IMR-90 (cell line): ENCODE results near the gene CA9. TPM values are rescaled to one million over a fixed set of nuclear protein-coding genes. Genes with fewer than 3 reads are reported as not detected.

Experiments used
- ATAC-seq: fragments of 200-7000 bp; cut with Tn5 transposase; 2 replicates; pipeline ENCODE4 v1.9.1; 2020; ENCODE audit warnings: low read depth, mild to moderate bottlenecking, moderate library complexity
- BruUV-seq: library from RNA; stranded (reverse); fragments of 400-500 nt; replicated peaks from 2 replicates; lab custom pipeline; 2021; lab: Mats Ljungman, UMichigan
- CTCF ChIA-PET: fragments of 300-600 bp; formaldehyde crosslinking; extraction: SDS; loops from one replicate; lab custom pipeline; 2021; ENCODE audit warnings: antibody characterized with exemption; lab: Yijun Ruan, JAX
- POLR2A ChIA-PET: fragments of 300-600 bp; sonication (Branson Sonifier 250); formaldehyde crosslinking; loops from one replicate; lab custom pipeline; 2022; ENCODE audit warnings: antibody characterized with exemption; ENCODE audit not compliant: unreplicated experiment; lab: Charles Lee
- DNase-seq: peaks from one replicate; pipeline ENCODE4 v3.0.0; 2013
- H2AFZ ChIP-seq: replicated peaks from 2 replicates; pipeline ENCODE3; 2013; ENCODE audit warnings: low read length, mild to moderate bottlenecking; ENCODE audit not compliant: poor library complexity
- H2AK5ac ChIP-seq: 2 replicates; pipeline ENCODE4 v1.6.1; 2013; ENCODE audit warnings: low read depth, low read length, inconsistent platforms
- H2AK9ac ChIP-seq: replicated peaks from 2 replicates; pipeline ENCODE3; 2013; ENCODE audit warnings: mild to moderate bottlenecking, low read depth, low read length, moderate library complexity; ENCODE audit not compliant: poor library complexity
- H2BK120ac ChIP-seq: 2 replicates; pipeline ENCODE4 v1.6.1; 2013; ENCODE audit warnings: low read depth, low read length, inconsistent platforms
- H2BK15ac ChIP-seq: 3 replicates; pipeline ENCODE4 v1.6.1; 2013; ENCODE audit warnings: low read depth, low read length, inconsistent platforms
- H2BK20ac ChIP-seq: 2 replicates; pipeline ENCODE4 v1.6.1; 2013; ENCODE audit warnings: low read depth, mild to moderate bottlenecking, inconsistent platforms, low read length, moderate library complexity
- H2BK5ac ChIP-seq: 2 replicates; pipeline ENCODE4 v1.6.1; 2013; ENCODE audit warnings: mild to moderate bottlenecking, low read depth, low read length, inconsistent platforms; ENCODE audit not compliant: poor library complexity, severe bottlenecking
- H3K14ac ChIP-seq: replicated peaks from 2 replicates; pipeline ENCODE4 v1.6.1; 2013; ENCODE audit warnings: low read depth, low read length, inconsistent platforms
- H3K18ac ChIP-seq: 2 replicates; pipeline ENCODE4 v1.6.1; 2013; ENCODE audit warnings: low read depth, low read length, control low read depth
- H3K23ac ChIP-seq: 2 replicates; pipeline ENCODE4 v1.6.1; 2013; ENCODE audit warnings: low read depth, low read length, inconsistent platforms
- H3K27ac ChIP-seq: 2 replicates; pipeline ENCODE4 v1.5.1; 2013; ENCODE audit warnings: mild to moderate bottlenecking, control low read depth, low read length; ENCODE audit not compliant: insufficient read depth
- H3K27me3 ChIP-seq: 2 replicates; pipeline ENCODE4 v1.6.1; 2013; ENCODE audit warnings: low read length; ENCODE audit not compliant: control insufficient read depth, insufficient read depth
- H3K36me3 ChIP-seq: 2 replicates; pipeline ENCODE4 v1.6.1; 2013; ENCODE audit warnings: low read length, mixed read lengths; ENCODE audit not compliant: control insufficient read depth, insufficient read depth
- H3K4ac ChIP-seq: 2 replicates; pipeline ENCODE4 v1.6.1; 2013; ENCODE audit warnings: low read depth, low read length, inconsistent platforms
- H3K4me1 ChIP-seq: 2 replicates; pipeline ENCODE4 v1.6.1; 2013; ENCODE audit warnings: low read length, mixed read lengths; ENCODE audit not compliant: control insufficient read depth, insufficient read depth
- H3K4me2 ChIP-seq: 2 replicates; pipeline ENCODE4 v1.6.1; 2013; ENCODE audit warnings: low read depth, mild to moderate bottlenecking, control low read depth, low read length, moderate library complexity
- H3K4me3 ChIP-seq: 2 replicates; pipeline ENCODE4 v1.5.1; 2013; ENCODE audit warnings: low read depth, mild to moderate bottlenecking, control low read depth, low read length, moderate library complexity; ENCODE audit not compliant: insufficient read depth
- H3K56ac ChIP-seq: 2 replicates; pipeline ENCODE4 v1.6.1; 2013; ENCODE audit warnings: low read length, inconsistent platforms; ENCODE audit not compliant: insufficient read depth; ENCODE audit errors: extremely low read depth
- H3K79me1 ChIP-seq, 2 experiments: 2 replicates each; pipeline ENCODE4 v1.6.1; 2013; ENCODE audit warnings: low read length in 2 of 2, inconsistent platforms in 1 of 2, low read depth in 1 of 2
- H3K9ac ChIP-seq: 2 replicates; pipeline ENCODE4 v1.6.1; 2013; ENCODE audit warnings: low read depth, low read length, control low read depth
- H3K9me1 ChIP-seq: 2 replicates; pipeline ENCODE4 v1.6.1; 2013; ENCODE audit warnings: low read length, inconsistent platforms; ENCODE audit not compliant: insufficient read depth
- H3K9me3 ChIP-seq: 2 replicates; pipeline ENCODE4 v1.6.1; 2013; ENCODE audit warnings: low read length; ENCODE audit not compliant: control insufficient read depth, insufficient read depth
- H4K20me1 ChIP-seq: 2 replicates; pipeline ENCODE4 v1.6.1; 2013; ENCODE audit warnings: low read length, inconsistent platforms; ENCODE audit not compliant: insufficient read depth
- H4K5ac ChIP-seq: 2 replicates; pipeline ENCODE4 v1.6.1; 2013; ENCODE audit warnings: mild to moderate bottlenecking, low read depth, low read length, control low read depth
- H4K8ac ChIP-seq, 2 experiments: 2 replicates each; pipeline ENCODE4 v1.6.1; 2013; ENCODE audit warnings: low read depth in 2 of 2, low read length in 2 of 2, control low read depth in 1 of 2, inconsistent platforms in 1 of 2
- H4K91ac ChIP-seq: 2 replicates; pipeline ENCODE4 v1.6.1; 2013; ENCODE audit warnings: low read depth, low read length, inconsistent platforms; ENCODE audit not compliant: insufficient read depth
- BHLHE40 ChIP-seq: fragments of 150-350 bp; IDR thresholded peaks from 2 replicates; pipeline ENCODE4 v1.6.1; 2016; ENCODE audit warnings: mild to moderate bottlenecking, low read depth, low read length
- CEBPB ChIP-seq: IDR thresholded peaks from 2 replicates; pipeline ENCODE4 v1.6.1; 2012; ENCODE audit warnings: low read depth, low read length, improper control_type of control experiment
- CHD1 ChIP-seq: IDR thresholded peaks from 2 replicates; pipeline ENCODE4 v1.6.1; 2012; ENCODE audit warnings: low read depth, low read length, improper control_type of control experiment
- FOS ChIP-seq: fragments of 150-350 bp; IDR thresholded peaks from 2 replicates; pipeline ENCODE4 v1.6.1; 2016; ENCODE audit warnings: low read depth, low read length
- MAFK ChIP-seq: IDR thresholded peaks from 2 replicates; pipeline ENCODE4 v1.6.1; 2012; ENCODE audit warnings: low read depth, low read length, improper control_type of control experiment
- POLR2A ChIP-seq: IDR thresholded peaks from 2 replicates; pipeline ENCODE4 v1.6.1; 2012; ENCODE audit warnings: mild to moderate bottlenecking, low read depth, low read length
- RAD21 ChIP-seq: IDR thresholded peaks from 2 replicates; pipeline ENCODE4 v1.6.1; 2012; ENCODE audit warnings: low read length, improper control_type of control experiment
- RFX5 ChIP-seq: IDR thresholded peaks from 2 replicates; pipeline ENCODE4 v1.8.0; 2012; ENCODE audit warnings: low read depth, mild to moderate bottlenecking, low read length, moderate library complexity
- SMC3 ChIP-seq: fragments of 150-350 bp; IDR thresholded peaks from 2 replicates; pipeline ENCODE4 v1.6.1; 2016; ENCODE audit warnings: low read depth, mild to moderate bottlenecking, antibody characterized with exemption, low read length, moderate library complexity
- WGBS, 2 experiments: methylation state at CpG; one replicate each; pipeline versions ENCODE4 v1.1.5 to v1.1.7; 2013; ENCODE audit warnings: missing lambda C conversion rate in 2 of 2; ENCODE audit not compliant: insufficient read length in 1 of 2; ENCODE audit errors: extremely low coverage in 2 of 2; 5-methylcytosine and 5-hydroxymethylcytosine counted together
- dilution Hi-C: fragments of 300-500 bp; cut with HindIII; formaldehyde crosslinking; loops from one replicate; pipeline ENCODE4 v1.14.3; 2018; ENCODE audit warnings: low sequenced_read_pairs; ENCODE audit not compliant: unreplicated experiment
- in situ Hi-C: fragments of 300-500 bp; cut with MboI; formaldehyde crosslinking; loops from 3 replicates; pipeline ENCODE4 v1.14.3; 2019; ENCODE audit warnings: low sequenced_read_pairs, inconsistent platforms, mixed read lengths
- intact Hi-C: fragments of 100-400 bp; cut with micrococcal nuclease; formaldehyde crosslinking; loops from 2 replicates; pipeline ENCODE4 v1.10.0; 2022
- polyA plus RNA-seq, 3 experiments: library from polyadenylated mRNA; depleted of rRNA; stranded (reverse); fragments of >200 nt; gene quantifications; 2 replicates each; pipeline ENCODE4 v1.2.3, GENCODE V29; 2012; ENCODE audit warnings: low replicate concordance in 1 of 3
- total RNA-seq: library from RNA; depleted of rRNA; stranded (reverse); fragments of >200 nt; gene quantifications from 2 replicates; pipeline ENCODE4 v1.2.3, GENCODE V29; 2012
- TF ChIP-seq, protein P1 (sequence below): fragments of 150-350 bp; IDR thresholded peaks from 2 replicates; pipeline ENCODE4 v1.6.1; 2017; ENCODE audit warnings: mild to moderate bottlenecking, antibody characterized with exemption, low read length, low read depth
- TF ChIP-seq, protein P2 (sequence below): fragments of 150-350 bp; IDR thresholded peaks from 2 replicates; pipeline ENCODE4 v1.6.1; 2016; ENCODE audit warnings: low read depth, mild to moderate bottlenecking, low read length, moderate library complexity, borderline replicate concordance

The CA9 gene
- total and polyA plus RNA-seq, 2 of the 4 experiments (the other 2 are of a cell fraction), result 0.54 to 3.9 TPM

DNA sequence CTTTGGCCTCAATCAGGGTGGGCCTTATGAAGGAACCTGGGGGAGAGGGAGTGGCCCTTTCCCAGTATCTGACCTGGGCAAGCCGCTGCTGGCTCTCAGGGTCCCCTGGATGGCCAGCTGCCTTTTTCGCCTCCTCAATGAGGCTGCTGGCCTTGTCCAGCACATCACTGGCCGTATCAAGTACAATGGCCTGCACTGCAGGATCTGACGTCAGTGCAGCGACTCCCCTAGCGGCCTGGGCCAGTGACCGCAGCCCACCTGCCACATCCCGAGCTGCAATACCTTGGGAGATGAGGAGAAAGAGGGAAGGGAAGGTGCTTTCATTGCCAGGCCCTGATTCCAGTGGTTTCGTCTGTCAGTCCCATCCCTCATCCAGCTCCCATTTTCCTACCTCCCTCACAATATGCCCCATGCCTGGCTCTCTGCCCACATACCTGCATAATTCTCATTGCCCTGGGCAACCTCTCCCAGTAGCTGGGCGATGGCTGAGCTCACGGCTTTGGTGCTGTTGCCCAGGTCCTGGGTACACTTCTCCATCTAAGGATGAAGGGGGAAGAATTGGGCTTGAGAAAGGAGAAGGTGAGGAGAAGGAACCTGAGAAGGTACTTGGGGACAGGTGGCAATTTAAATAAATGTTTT, 39.2 kb downstream of the CA9 start:
- Histone ChIP-seq H3K4me1 (no peaks in the 10 kb centered on the region), H3K18ac (no peak overlapping the region), H3K79me1 (peaks cover 34 to 64% of the 10 kb centered on the region in 2 experiments), H2AK5ac (no peak overlapping the region), H3K36me3 (peaks cover 82% of the 10 kb centered on the region), H2BK120ac (no peak overlapping the region), H3K56ac (no peak overlapping the region), H2BK15ac (no peak overlapping the region), H3K9ac (no peak overlapping the region), H4K20me1 (peaks cover 26% of the 10 kb centered on the region), H2BK5ac (no peak overlapping the region), H3K4ac (no peak overlapping the region), H3K9me1 (no peaks in the 10 kb centered on the region; the same call in 1 of the 2 replicates), H2AK9ac (peak overlapping the region; percentile 48), H2BK20ac (no peak overlapping the region), H3K27me3 (no peaks in the 10 kb centered on the region), H3K23ac (no peak overlapping the region), H3K14ac (no peak overlapping the region), H4K5ac (no peak overlapping the region), H3K4me3 (no peak overlapping the region), H3K27ac (no peak overlapping the region), H2AFZ (no peak overlapping the region), H3K9me3 (no peaks in the 10 kb centered on the region), H4K91ac (no peak overlapping the region), H4K8ac (no peak overlapping the region), H3K4me2 (no peak overlapping the region)
- dilution Hi-C loops (no loop called here), in situ Hi-C loops (no loop called here), intact Hi-C loops (no loop called here)
- WGBS, 2 experiments, result 100% methylated on average over 1 of the region's 11 CpGs; no CpG with 5 or more reads in 1 of the 2 experiments
- POLR2A ChIA-PET, result no interaction called here
- ATAC-seq (no peak), DNase-seq (no peak)
- no TSS peak for BruUV-seq
- CTCF ChIA-PET, result interaction anchor here (0.7 to 1.5 kb wide), 3 partner anchors 9 to 18 kb away, joined by 3 to 4 read pairs (median 3); no protein-coding TSS in a partner anchor
- no peak for TF ChIP-seq CHD1
- TF ChIP-seq, protein P1, sequence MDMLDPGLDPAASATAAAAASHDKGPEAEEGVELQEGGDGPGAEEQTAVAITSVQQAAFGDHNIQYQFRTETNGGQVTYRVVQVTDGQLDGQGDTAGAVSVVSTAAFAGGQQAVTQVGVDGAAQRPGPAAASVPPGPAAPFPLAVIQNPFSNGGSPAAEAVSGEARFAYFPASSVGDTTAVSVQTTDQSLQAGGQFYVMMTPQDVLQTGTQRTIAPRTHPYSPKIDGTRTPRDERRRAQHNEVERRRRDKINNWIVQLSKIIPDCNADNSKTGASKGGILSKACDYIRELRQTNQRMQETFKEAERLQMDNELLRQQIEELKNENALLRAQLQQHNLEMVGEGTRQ, result no peak
- TF ChIP-seq RAD21, result no peak
- no peak for TF ChIP-seq MAFK
- no peak for TF ChIP-seq FOS
- no peak for TF ChIP-seq BHLHE40
- TF ChIP-seq RFX5, result no peak
- TF ChIP-seq CEBPB, result no peak
- TF ChIP-seq POLR2A, result no peak
- TF ChIP-seq, protein P2, sequence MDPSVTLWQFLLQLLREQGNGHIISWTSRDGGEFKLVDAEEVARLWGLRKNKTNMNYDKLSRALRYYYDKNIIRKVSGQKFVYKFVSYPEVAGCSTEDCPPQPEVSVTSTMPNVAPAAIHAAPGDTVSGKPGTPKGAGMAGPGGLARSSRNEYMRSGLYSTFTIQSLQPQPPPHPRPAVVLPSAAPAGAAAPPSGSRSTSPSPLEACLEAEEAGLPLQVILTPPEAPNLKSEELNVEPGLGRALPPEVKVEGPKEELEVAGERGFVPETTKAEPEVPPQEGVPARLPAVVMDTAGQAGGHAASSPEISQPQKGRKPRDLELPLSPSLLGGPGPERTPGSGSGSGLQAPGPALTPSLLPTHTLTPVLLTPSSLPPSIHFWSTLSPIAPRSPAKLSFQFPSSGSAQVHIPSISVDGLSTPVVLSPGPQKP, result no peak
- TF ChIP-seq SMC3, result no peak
